ENCODE measurements around the gene DYNC1LI1.
"Not testable (repeated sequence)": the region's sequence is repeated elsewhere in the genome, so short reads cannot be mapped to it uniquely, and the experiment has no call there.

The DYNC1LI1 gene

GRCh38 chr3:32583708-32584107 lies 13.1 kb upstream of the DYNC1LI1 start:
- no peak for DNase-seq (ENCODE audit: low spot score)

- not testable (repeated sequence) for DNase-seq (ENCODE audit: low spot score)
Measured at GRCh38 chr3:32578669-32579068, 8.0 kb upstream of the DYNC1LI1 start.

- DNase-seq (ENCODE audit: low spot score) = no peak
Measured at GRCh38 chr3:32577581-32578556, 7.2 kb upstream of the DYNC1LI1 start.

- DNase-seq (ENCODE audit: low spot score) = no peak
Measured at GRCh38 chr3:32577174-32577573, 6.5 kb upstream of the DYNC1LI1 start.

- no peak for DNase-seq (ENCODE audit: low spot score)
Measured at GRCh38 chr3:32575451-32576113, 4.9 kb upstream of the DYNC1LI1 start.

GRCh38 chr3:32571192-32571485 lies 481 bp upstream of the DYNC1LI1 start:
- DNase-seq (ENCODE audit: low spot score) = no peak

GRCh38 chr3:32569540-32570420 lies 878 bp downstream of the DYNC1LI1 start:
- peak; percentile 85 for DNase-seq (ENCODE audit: low spot score)

GRCh38 chr3:32568953-32569352 lies 1.7 kb downstream of the DYNC1LI1 start:
- no peak for DNase-seq (ENCODE audit: low spot score)

- no peak for DNase-seq (ENCODE audit: low spot score)
Measured at GRCh38 chr3:32564195-32564594, 6.5 kb downstream of the DYNC1LI1 start.

GRCh38 chr3:32562640-32563039 lies 8.0 kb downstream of the DYNC1LI1 start:
- DNase-seq (ENCODE audit: low spot score) = no peak

- peak; percentile 63 for DNase-seq (ENCODE audit: low spot score)
Measured at GRCh38 chr3:32557640-32558352, 12.9 kb downstream of the DYNC1LI1 start.

- no peak for DNase-seq (ENCODE audit: low spot score)
Measured at GRCh38 chr3:32556332-32556731, 14.3 kb downstream of the DYNC1LI1 start.

- DNase-seq (ENCODE audit: low spot score) = no peak
Measured at GRCh38 chr3:32553973-32554372, 16.7 kb downstream of the DYNC1LI1 start.

GRCh38 chr3:32553459-32553858 lies 17.2 kb downstream of the DYNC1LI1 start:
- no peak for DNase-seq (ENCODE audit: low spot score)

GRCh38 chr3:32552013-32552412 lies 18.6 kb downstream of the DYNC1LI1 start:
- DNase-seq (ENCODE audit: low spot score) = no peak

- no peak for DNase-seq (ENCODE audit: low spot score)
Measured at GRCh38 chr3:32551496-32551895, 19.2 kb downstream of the DYNC1LI1 start.

- DNase-seq (ENCODE audit: low spot score) = no peak
Measured at GRCh38 chr3:32551087-32551486, 19.6 kb downstream of the DYNC1LI1 start.

- DNase-seq (ENCODE audit: low spot score) = no peak
Measured at GRCh38 chr3:32545305-32545704, 25.4 kb downstream of the DYNC1LI1 start.

GRCh38 chr3:32544894-32545293 lies 25.8 kb downstream of the DYNC1LI1 start:
- DNase-seq (ENCODE audit: low spot score) = no peak

GRCh38 chr3:32542807-32543206 lies 27.9 kb downstream of the DYNC1LI1 start:
- no peak for DNase-seq (ENCODE audit: low spot score)

GRCh38 chr3:32540899-32541298 lies 29.8 kb downstream of the DYNC1LI1 start:
- DNase-seq (ENCODE audit: low spot score) = no peak

GRCh38 chr3:32532434-32532833 lies 38.2 kb downstream of the DYNC1LI1 start:
- DNase-seq (ENCODE audit: low spot score) = no peak

All from HuH-7 (cell line).